Kidney (tissue), 14 donors: Measurements from ENCODE around the gene OSTM1. TPM values are rescaled to one million over a fixed set of nuclear protein-coding genes. Genes with fewer than 3 reads are reported as not detected.
A peak's percentile ranks its signal among the peaks of the same experiment; 100 is the strongest.

Experiments used
- DNase-seq, 5 donors: peaks; one replicate each; pipeline ENCODE4 v3.0.0-alpha.2; 2013 to 2020
- FAIRE-seq: peaks from 2 replicates; lab custom pipeline; 2012; peaks lifted over from hg19 to GRCh38; lab: Jason Lieb, UNC
- H3K27ac ChIP-seq, 2 donors: one replicate each; pipeline ENCODE4 v1.7.0; 2013; ENCODE audit warnings: low read depth in 2 of 2, low read length in 2 of 2, inconsistent platforms in 1 of 2
- H3K27me3 ChIP-seq: one replicate; pipeline ENCODE4 v1.7.1; 2013; ENCODE audit warnings: low read length, inconsistent platforms; ENCODE audit not compliant: control insufficient read depth, insufficient read depth
- H3K36me3 ChIP-seq, 3 donors: one replicate each; pipeline versions ENCODE4 v1.7.0 to v1.7.1; 2013; ENCODE audit warnings: low read length in 3 of 3, control low read depth in 1 of 3, inconsistent platforms in 1 of 3; ENCODE audit not compliant: insufficient read depth in 3 of 3, control insufficient read depth in 2 of 3
- H3K4me1 ChIP-seq, 3 donors: one replicate each; pipeline versions ENCODE4 v1.7.0 to v1.7.1; 2013; ENCODE audit warnings: low read length in 3 of 3, inconsistent platforms in 1 of 3, low read depth in 1 of 3; ENCODE audit not compliant: control insufficient read depth in 2 of 3, insufficient read depth in 2 of 3
- H3K4me3 ChIP-seq, 3 donors: one replicate each; pipeline versions ENCODE4 v1.7.0 to v1.8.1; 2013; ENCODE audit warnings: low read length in 3 of 3, control low read depth in 1 of 3, inconsistent platforms in 1 of 3
- H3K9ac ChIP-seq, 3 donors: one replicate each; pipeline versions ENCODE4 v1.7.0 to v1.7.1; 2013; ENCODE audit warnings: low read length in 3 of 3, control low read depth in 1 of 3, inconsistent platforms in 1 of 3
- H3K9me3 ChIP-seq, 3 donors: one replicate each; pipeline versions ENCODE4 v1.7.0 to v1.7.1; 2013; ENCODE audit warnings: low read length in 3 of 3, control low read depth in 1 of 3, inconsistent platforms in 1 of 3; ENCODE audit not compliant: control insufficient read depth in 2 of 3, insufficient read depth in 1 of 3
- intact Hi-C: fragments of 100-400 bp; cut with DNase I; formaldehyde crosslinking; loops from one replicate; pipeline ENCODE4 v1.11.1; 2022
- polyA plus RNA-seq: library from polyadenylated mRNA; stranded (reverse); fragments of 350-450 nt; fragmentation: Illumina TruSeq; extraction: RNeasy Lipid Tissue Mini Kit (QIAGEN cat#74804); gene quantifications from one replicate; pipeline ENCODE4 v1.2.3, GENCODE V29; 2014; ENCODE audit warnings: low read depth, low replicate concordance; ENCODE audit not compliant: insufficient read depth
- total RNA-seq: library from RNA; stranded (reverse); fragmentation: NEBNext Ultra II Directional; extraction: Animal tissue kit (Norgen Biotek cat#: 25700); gene quantifications from one replicate; pipeline ENCODE4 v1.2.1, GENCODE V29; 2021
- TF ChIP-seq, protein P1 (sequence below): IDR thresholded peaks from 3 replicates; pipeline ENCODE4 v1.5.1; 2012; ENCODE audit warnings: mild to moderate bottlenecking, moderate library complexity, borderline replicate concordance; ENCODE audit not compliant: insufficient read depth; ENCODE audit errors: extremely low read depth
- donor health status: control.
- donor health status: control.
- donor health status: control.
- donor health status: control.
- donor health status: control.
- donor health status: DM: yes; HTN: yes; CAD: no.
- donor health status: Normal renal cell carcinoma (clear cell type).

The OSTM1 gene
- total and polyA plus RNA-seq, 2 donors from 2014 or later, result 19.8 to 34.5 TPM

DNA sequence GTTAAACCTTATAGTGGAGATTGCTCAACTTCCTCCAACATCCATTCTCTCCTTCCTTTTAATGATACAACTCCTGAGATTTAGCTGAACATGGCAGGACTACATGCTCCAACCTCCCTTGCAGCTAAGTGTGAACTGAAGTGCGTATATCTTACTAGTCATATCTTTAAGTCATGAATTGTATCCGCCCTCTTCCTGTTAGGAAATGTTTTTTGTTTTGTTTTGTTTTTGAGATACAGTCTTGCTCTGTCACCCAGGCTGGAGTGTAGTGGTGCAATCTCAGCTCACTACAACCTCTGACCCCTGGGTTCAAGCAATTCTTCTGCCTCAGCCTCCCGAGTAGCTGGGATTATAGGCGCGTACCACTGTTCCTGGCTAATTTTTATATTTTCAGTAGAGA lies 8.8 kb upstream of the OSTM1 start:
- Histone ChIP-seq H3K36me3 (no peaks in the 10 kb centered on the region), H3K9me3 (no peaks in the 10 kb centered on the region), H3K9ac (no peak overlapping the region), H3K4me1 (no peaks in the 10 kb centered on the region), H3K27ac (no peak overlapping the region), H3K4me3 (no peak overlapping the region), H3K27me3 (no peaks in the 10 kb centered on the region)
- no peak for DNase-seq
- TF ChIP-seq, protein P1, sequence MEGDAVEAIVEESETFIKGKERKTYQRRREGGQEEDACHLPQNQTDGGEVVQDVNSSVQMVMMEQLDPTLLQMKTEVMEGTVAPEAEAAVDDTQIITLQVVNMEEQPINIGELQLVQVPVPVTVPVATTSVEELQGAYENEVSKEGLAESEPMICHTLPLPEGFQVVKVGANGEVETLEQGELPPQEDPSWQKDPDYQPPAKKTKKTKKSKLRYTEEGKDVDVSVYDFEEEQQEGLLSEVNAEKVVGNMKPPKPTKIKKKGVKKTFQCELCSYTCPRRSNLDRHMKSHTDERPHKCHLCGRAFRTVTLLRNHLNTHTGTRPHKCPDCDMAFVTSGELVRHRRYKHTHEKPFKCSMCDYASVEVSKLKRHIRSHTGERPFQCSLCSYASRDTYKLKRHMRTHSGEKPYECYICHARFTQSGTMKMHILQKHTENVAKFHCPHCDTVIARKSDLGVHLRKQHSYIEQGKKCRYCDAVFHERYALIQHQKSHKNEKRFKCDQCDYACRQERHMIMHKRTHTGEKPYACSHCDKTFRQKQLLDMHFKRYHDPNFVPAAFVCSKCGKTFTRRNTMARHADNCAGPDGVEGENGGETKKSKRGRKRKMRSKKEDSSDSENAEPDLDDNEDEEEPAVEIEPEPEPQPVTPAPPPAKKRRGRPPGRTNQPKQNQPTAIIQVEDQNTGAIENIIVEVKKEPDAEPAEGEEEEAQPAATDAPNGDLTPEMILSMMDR, result no peak
- intact Hi-C loops, result no loop called here
- no peak for FAIRE-seq

DNA sequence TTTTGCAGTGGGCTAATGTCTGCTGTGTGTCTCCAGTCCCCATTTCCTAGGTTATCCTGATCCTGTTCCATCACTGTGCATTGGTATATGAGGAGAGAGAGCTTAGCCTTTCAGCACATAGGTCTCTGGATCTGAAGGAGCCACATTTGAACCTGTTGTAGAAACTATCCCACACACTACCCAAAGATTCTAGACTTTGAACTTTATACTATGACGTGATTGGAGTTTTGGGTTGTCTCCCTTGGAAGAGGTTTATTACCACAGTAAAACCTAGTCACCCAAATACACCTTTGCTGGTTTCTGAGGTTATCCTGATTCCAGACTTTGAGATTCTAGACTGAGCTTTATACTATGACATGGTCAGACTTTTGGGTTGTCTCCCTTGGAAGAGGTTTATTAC lies 8.0 kb upstream of the OSTM1 start:
- Histone ChIP-seq H3K27me3 (no peaks in the 10 kb centered on the region), H3K9me3 (no peaks in the 10 kb centered on the region), H3K27ac (no peak overlapping the region), H3K36me3 (no peaks in the 10 kb centered on the region), H3K4me1 (no peaks in the 10 kb centered on the region), H3K9ac (no peak overlapping the region), H3K4me3 (no peak overlapping the region)
- TF ChIP-seq, protein P1, result no peak
- FAIRE-seq, result no peak
- DNase-seq, result no peak
- intact Hi-C loops, result no loop called here

DNA sequence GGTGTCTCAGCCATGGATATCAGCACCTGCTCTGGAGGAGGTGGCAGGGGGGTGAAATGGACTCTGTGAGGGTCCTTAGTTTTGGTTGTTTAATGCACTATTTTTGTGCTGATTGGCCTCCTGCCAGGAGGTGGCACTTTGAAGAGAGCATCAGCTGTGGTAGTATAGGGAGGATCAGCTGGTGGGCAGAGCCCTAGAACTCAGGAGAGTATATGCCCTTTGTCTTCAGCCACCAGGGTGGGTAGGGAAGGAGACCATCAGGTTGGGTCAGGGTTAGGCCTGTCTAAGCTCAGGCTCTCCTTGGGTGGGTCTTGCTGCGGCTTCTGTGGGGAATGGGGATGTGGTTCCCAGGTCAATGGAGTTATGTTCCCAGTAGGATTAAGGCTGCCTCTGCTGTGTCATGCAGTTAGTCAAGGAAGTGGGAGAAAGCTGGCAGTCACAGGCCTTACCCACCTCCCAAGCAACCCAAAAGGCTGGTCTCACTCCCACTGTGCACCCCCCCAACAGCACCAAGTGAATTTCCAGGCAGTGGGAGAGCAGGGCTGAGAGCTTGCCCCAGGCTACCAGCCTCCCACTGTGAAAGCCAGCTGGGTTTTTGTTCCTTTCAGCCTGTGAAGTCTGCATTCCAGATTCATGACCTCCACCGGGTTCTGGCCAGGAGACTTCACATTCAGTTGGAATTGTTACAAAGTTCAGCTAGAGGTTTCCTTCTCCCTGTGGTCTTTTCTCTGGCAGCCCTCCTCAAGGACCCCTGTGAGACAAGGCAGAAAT lies 5.7 kb upstream of the OSTM1 start:
- Histone ChIP-seq H3K27me3 (no peaks in the 10 kb centered on the region), H3K9ac (no peak overlapping the region), H3K9me3 (no peaks in the 10 kb centered on the region), H3K4me3 (no peak overlapping the region), H3K27ac (no peak overlapping the region), H3K4me1 (peaks cover 0 to 3% (median 0%) of the 10 kb centered on the region in 3 donors), H3K36me3 (no peaks in the 10 kb centered on the region)
- FAIRE-seq, result no peak
- intact Hi-C loops, result no loop called here
- peak in 1 of 5 donors; percentile 4 for DNase-seq
- TF ChIP-seq, protein P1, result no peak

DNA sequence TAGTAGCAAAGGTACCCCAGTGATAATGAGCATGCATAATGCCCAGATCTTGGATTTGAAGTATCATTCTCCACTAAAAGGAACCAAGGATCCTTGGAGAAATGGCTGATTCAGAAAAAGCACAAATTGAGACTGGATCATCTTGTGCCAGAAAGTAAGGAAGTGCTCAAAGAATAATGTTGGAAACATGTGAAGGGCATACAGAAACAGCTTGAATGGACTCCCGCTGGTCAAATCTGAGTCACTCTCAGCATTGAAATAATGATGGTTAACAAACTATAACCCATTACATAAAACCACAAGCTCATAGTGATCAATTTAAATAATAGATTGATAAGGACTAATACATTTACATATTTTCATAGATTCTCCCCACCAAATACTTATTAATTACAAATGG lies 3.6 kb upstream of the OSTM1 start:
- Histone ChIP-seq H3K36me3 (no peaks in the 10 kb centered on the region), H3K4me3 (no peak overlapping the region), H3K9ac (no peak overlapping the region), H3K4me1 (peaks cover 0 to 6% (median 3%) of the 10 kb centered on the region in 3 donors), H3K27ac (no peak overlapping the region), H3K9me3 (no peaks in the 10 kb centered on the region), H3K27me3 (no peaks in the 10 kb centered on the region)
- DNase-seq (no peak), FAIRE-seq (no peak)
- TF ChIP-seq, protein P1, result no peak
- intact Hi-C loops, result no loop called here
